Keratinocyte (primary cell): ENCODE results near the gene DNAH10. TPM values are rescaled to one million over a fixed set of nuclear protein-coding genes. Genes with fewer than 3 reads are reported as not detected.

ENCODE experiments used
- DNase-seq: peaks from one replicate; pipeline ENCODE4 v3.0.0-alpha.2; 2011; ENCODE audit warnings: low read depth, missing footprints, low spot score
- FAIRE-seq: peaks from 2 replicates; lab custom pipeline; 2011; peaks lifted over from hg19 to GRCh38; lab: Jason Lieb, UNC
- H2AFZ ChIP-seq: 2 replicates; pipeline ENCODE4 v1.6.0; 2012; ENCODE audit warnings: low read length, control low read depth, inconsistent platforms; ENCODE audit not compliant: control insufficient read depth
- H3K27ac ChIP-seq: 2 replicates; pipeline ENCODE4 v1.5.1; 2011; ENCODE audit warnings: low read length; ENCODE audit not compliant: control insufficient read depth, insufficient read depth
- H3K27me3 ChIP-seq: 3 replicates; pipeline ENCODE4 v1.6.0; 2011; ENCODE audit warnings: low read length; ENCODE audit not compliant: control insufficient read depth, insufficient read depth; ENCODE audit errors: extremely low read depth
- H3K36me3 ChIP-seq, 2 experiments: 2 replicates in 1 of 2; 3 replicates in 1 of 2; pipeline ENCODE4 v1.5.1; 2011; ENCODE audit warnings: low read length in 2 of 2, mild to moderate bottlenecking in 1 of 2; ENCODE audit not compliant: control insufficient read depth in 2 of 2, insufficient read depth in 2 of 2; ENCODE audit errors: extremely low read depth in 1 of 2
- H3K4me1 ChIP-seq: 3 replicates; pipeline ENCODE4 v1.5.1; 2011; ENCODE audit warnings: low read length; ENCODE audit not compliant: control insufficient read depth, insufficient read depth; ENCODE audit errors: extremely low read depth
- H3K4me2 ChIP-seq: 3 replicates; pipeline ENCODE4 v1.6.0; 2011; ENCODE audit warnings: low read depth, low read length; ENCODE audit not compliant: control insufficient read depth, insufficient read depth; ENCODE audit errors: extremely low read depth
- H3K4me3 ChIP-seq, 3 experiments: fragments of 200-600 bp in 1 of 3; sonication (generic) in 1 of 3; 2 replicates in 2 of 3; 3 replicates in 1 of 3; pipeline ENCODE4 v1.5.1; 2011 to 2016; ENCODE audit warnings: low read length in 3 of 3, mild to moderate bottlenecking in 3 of 3, control low read depth in 2 of 3, inconsistent platforms in 1 of 3, low read depth in 1 of 3, mixed read lengths in 1 of 3, mixed run types in 1 of 3, moderate library complexity in 1 of 3; ENCODE audit not compliant: control insufficient read depth in 2 of 3, insufficient read depth in 2 of 3; ENCODE audit errors: extremely low read depth in 1 of 3
- H3K79me2 ChIP-seq: 2 replicates; pipeline ENCODE4 v1.6.0; 2012; ENCODE audit warnings: low read length; ENCODE audit not compliant: control insufficient read depth, insufficient read depth
- H3K9ac ChIP-seq: 3 replicates; pipeline ENCODE4 v1.6.0; 2011; ENCODE audit warnings: low read length; ENCODE audit not compliant: control insufficient read depth, insufficient read depth; ENCODE audit errors: extremely low read depth
- H3K9me1 ChIP-seq: 3 replicates; pipeline ENCODE4 v1.6.0; 2011; ENCODE audit warnings: low read length; ENCODE audit not compliant: control insufficient read depth, insufficient read depth; ENCODE audit errors: extremely low read depth
- H3K9me3 ChIP-seq: 2 replicates; pipeline ENCODE4 v1.5.1; 2012; ENCODE audit warnings: low read depth, low read length; ENCODE audit not compliant: control insufficient read depth
- H4K20me1 ChIP-seq: 3 replicates; pipeline ENCODE4 v1.6.0; 2011; ENCODE audit warnings: low read length; ENCODE audit not compliant: control insufficient read depth, insufficient read depth; ENCODE audit errors: extremely low read depth
- EZH2 ChIP-seq: IDR thresholded peaks from one replicate; pipeline ENCODE4 v1.6.1; 2012; ENCODE audit warnings: inconsistent platforms, mild to moderate bottlenecking, low read length, moderate library complexity
- dilution Hi-C: fragments of 300-500 bp; cut with MboI; formaldehyde crosslinking; loops from one replicate; pipeline ENCODE4 v1.7.0; 2020; ENCODE audit warnings: low sequenced_read_pairs; ENCODE audit not compliant: extremely low pct_ligation_motif_present
- polyA plus RNA-seq, 5 experiments: library from polyadenylated mRNA; depleted of rRNA in 3 of 5; stranded (reverse) in 3 of 5; stranded (forward) in 1 of 5; unstranded in 1 of 5; fragments of >200 nt; gene quantifications; 1 replicate in 1 of 5; 2 replicates in 3 of 5; 3 replicates in 1 of 5; pipeline versions ENCODE4 v1.2.1 to v1.2.3, GENCODE V29; 2011 to 2012; ENCODE audit warnings: missing spikeins in 2 of 5, low read depth in 1 of 5, low replicate concordance in 1 of 5
- TF ChIP-seq, protein P1 (sequence below), 3 experiments: IDR thresholded peaks in 1 of 3; conservative IDR thresholded peaks in 1 of 3; optimal IDR thresholded peaks in 1 of 3; 2 replicates in 2 of 3; 3 replicates in 1 of 3; pipeline versions ENCODE3 to v1.5.1; 2011; ENCODE audit warnings: low read length in 3 of 3, mild to moderate bottlenecking in 3 of 3, moderate library complexity in 2 of 3, control low read depth in 1 of 3, inconsistent platforms in 1 of 3; ENCODE audit not compliant: insufficient read depth in 2 of 3; ENCODE audit errors: extremely low read depth in 1 of 3

DNAH10 gene
- polyA plus RNA-seq, 1 donor (not counting 4 experiments of a cell fraction or from before 2014, with no cell fraction given) = 0.08 TPM

DNA sequence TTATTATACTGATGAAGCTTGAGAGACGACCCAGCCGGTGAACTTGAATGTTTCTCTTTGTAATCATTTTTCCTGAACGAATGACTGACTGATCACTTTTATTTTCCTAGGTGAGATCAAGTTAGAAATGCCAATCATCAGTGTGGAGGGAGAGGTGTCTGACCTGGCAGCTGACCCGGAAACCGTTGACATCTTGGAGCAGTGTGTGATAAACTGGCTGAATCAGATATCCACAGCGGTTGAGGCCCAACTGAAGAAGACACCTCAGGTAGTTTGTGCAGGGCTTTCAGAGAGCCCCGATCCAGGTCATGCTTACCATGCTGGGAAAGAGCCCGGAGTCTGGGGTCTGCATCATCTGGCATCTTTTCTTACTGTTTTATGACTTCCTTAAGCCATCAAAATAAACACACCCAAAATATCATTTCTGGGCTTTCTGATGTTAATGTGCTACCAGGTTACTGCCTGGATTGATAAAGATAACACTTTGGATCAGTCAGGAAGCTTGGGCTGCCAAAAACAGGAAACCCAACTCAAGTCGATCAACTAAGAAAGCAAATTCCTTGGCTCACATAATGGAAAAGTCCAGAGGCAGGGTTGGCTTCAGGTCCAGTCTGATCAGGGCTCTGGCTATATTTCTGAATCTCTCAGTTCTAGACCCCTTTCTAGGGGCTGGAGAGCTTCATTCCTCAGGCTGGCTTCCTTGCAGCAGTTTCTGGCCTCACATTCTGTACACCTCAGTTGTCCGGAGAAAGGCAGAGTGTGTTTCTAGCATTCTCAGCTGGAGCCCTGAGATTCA lies 21.1 kb downstream of the DNAH10 start:
- H3K9me3 ChIP-seq = no peaks in the 10 kb centered on the region
- H4K20me1 ChIP-seq = no peaks in the 10 kb centered on the region

DNA sequence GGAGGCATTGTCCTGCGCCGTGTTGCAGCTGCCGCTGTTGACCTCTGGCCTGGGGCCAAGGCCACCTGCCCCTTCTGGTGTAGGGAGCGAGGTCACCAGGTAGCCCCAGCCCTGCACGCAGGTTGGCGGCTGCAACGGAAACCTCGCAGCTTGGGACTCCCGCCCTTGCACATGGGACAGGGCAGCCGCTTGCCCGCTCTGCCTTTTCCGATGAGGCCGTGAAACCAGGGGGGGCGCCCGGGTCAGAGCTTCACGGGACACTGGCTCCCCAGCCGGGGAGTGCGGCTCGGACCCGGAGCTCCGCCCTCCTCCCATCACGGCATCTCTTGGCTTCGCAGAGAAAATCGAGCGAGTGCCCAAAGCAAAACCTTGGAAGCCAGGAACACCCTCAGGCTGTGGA lies 25.4 kb downstream of the DNAH10 start:
- dilution Hi-C loops = no loop called here

More for the DNA sequence above, 21.1 kb downstream of the DNAH10 start:
- Histone ChIP-seq H2AFZ (no peak overlapping the region), H3K27ac (no peak overlapping the region), H3K36me3 (no peaks in the 10 kb centered on the region), H3K4me1 (no peaks in the 10 kb centered on the region), H3K4me2 (no peak overlapping the region), H3K27me3 (no peaks in the 10 kb centered on the region), H3K4me3 (no peak overlapping the region), H3K9ac (no peak overlapping the region), H3K79me2 (no peaks in the 10 kb centered on the region), H3K9me1 (no peaks in the 10 kb centered on the region)
- FAIRE-seq (no peak), DNase-seq (no peak)
- dilution Hi-C loops = no loop called here
- TF ChIP-seq, protein P1, sequence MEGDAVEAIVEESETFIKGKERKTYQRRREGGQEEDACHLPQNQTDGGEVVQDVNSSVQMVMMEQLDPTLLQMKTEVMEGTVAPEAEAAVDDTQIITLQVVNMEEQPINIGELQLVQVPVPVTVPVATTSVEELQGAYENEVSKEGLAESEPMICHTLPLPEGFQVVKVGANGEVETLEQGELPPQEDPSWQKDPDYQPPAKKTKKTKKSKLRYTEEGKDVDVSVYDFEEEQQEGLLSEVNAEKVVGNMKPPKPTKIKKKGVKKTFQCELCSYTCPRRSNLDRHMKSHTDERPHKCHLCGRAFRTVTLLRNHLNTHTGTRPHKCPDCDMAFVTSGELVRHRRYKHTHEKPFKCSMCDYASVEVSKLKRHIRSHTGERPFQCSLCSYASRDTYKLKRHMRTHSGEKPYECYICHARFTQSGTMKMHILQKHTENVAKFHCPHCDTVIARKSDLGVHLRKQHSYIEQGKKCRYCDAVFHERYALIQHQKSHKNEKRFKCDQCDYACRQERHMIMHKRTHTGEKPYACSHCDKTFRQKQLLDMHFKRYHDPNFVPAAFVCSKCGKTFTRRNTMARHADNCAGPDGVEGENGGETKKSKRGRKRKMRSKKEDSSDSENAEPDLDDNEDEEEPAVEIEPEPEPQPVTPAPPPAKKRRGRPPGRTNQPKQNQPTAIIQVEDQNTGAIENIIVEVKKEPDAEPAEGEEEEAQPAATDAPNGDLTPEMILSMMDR (optimal IDR thresholded peaks at IDR 0.05 in 1 of 3, IDR thresholded peaks at IDR 0.05 in 1 of 3, conservative IDR thresholded peaks at IDR 0.05 in 1 of 3; ENCODE audit: extremely low read depth in 1 of 3, insufficient read depth in 2 of 3, low read length in 3 of 3) = no peak
- TF ChIP-seq EZH2 = no peak

More for the DNA sequence above, 25.4 kb downstream of the DNAH10 start:
- Histone ChIP-seq H2AFZ (no peak overlapping the region), H3K4me2 (no peak overlapping the region), H4K20me1 (no peaks in the 10 kb centered on the region), H3K9me3 (no peaks in the 10 kb centered on the region), H3K4me3 (no peak overlapping the region), H3K27me3 (no peaks in the 10 kb centered on the region), H3K27ac (no peak overlapping the region), H3K79me2 (no peaks in the 10 kb centered on the region), H3K4me1 (no peaks in the 10 kb centered on the region), H3K36me3 (no peaks in the 10 kb centered on the region), H3K9ac (no peak overlapping the region), H3K9me1 (no peaks in the 10 kb centered on the region)
- TF ChIP-seq, protein P1 (optimal IDR thresholded peaks at IDR 0.05 in 1 of 3, IDR thresholded peaks at IDR 0.05 in 1 of 3, conservative IDR thresholded peaks at IDR 0.05 in 1 of 3; ENCODE audit: extremely low read depth in 1 of 3, insufficient read depth in 2 of 3, low read length in 3 of 3) = no peak
- TF ChIP-seq EZH2 = no peak
- DNase-seq (no peak), FAIRE-seq (no peak)
